Measurements from ENCODE around the gene SPO11.

DNA sequence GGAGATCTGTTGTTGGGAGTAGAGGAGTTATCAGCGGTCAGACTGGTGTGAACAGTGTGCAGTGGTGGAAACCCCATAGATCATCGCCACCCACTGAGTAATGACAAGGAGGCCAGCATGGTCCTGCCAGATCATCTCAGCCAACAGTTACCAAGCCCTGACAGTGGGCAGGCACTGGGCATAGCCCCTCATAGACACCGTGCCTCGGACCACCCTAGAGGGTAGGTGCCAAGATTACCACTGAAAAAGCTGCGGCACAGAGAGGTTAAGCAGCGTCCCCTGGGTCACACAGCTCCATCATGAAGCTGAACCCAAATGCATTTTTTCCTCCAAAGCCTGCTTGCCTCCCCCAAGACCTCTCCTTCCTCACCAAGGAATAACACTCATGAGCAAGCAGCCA lies 41.7 kb upstream of the SPO11 start:
- TF ChIP-seq POLR2AphosphoS5 (IDR thresholded peaks at IDR 0.05; ENCODE audit: low read depth), result no peak
- TF ChIP-seq, protein P1, sequence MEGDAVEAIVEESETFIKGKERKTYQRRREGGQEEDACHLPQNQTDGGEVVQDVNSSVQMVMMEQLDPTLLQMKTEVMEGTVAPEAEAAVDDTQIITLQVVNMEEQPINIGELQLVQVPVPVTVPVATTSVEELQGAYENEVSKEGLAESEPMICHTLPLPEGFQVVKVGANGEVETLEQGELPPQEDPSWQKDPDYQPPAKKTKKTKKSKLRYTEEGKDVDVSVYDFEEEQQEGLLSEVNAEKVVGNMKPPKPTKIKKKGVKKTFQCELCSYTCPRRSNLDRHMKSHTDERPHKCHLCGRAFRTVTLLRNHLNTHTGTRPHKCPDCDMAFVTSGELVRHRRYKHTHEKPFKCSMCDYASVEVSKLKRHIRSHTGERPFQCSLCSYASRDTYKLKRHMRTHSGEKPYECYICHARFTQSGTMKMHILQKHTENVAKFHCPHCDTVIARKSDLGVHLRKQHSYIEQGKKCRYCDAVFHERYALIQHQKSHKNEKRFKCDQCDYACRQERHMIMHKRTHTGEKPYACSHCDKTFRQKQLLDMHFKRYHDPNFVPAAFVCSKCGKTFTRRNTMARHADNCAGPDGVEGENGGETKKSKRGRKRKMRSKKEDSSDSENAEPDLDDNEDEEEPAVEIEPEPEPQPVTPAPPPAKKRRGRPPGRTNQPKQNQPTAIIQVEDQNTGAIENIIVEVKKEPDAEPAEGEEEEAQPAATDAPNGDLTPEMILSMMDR (conservative IDR thresholded peaks at IDR 0.05; ENCODE audit: low read depth in 2 of 2), result no peak
- TF ChIP-seq, protein P2, sequence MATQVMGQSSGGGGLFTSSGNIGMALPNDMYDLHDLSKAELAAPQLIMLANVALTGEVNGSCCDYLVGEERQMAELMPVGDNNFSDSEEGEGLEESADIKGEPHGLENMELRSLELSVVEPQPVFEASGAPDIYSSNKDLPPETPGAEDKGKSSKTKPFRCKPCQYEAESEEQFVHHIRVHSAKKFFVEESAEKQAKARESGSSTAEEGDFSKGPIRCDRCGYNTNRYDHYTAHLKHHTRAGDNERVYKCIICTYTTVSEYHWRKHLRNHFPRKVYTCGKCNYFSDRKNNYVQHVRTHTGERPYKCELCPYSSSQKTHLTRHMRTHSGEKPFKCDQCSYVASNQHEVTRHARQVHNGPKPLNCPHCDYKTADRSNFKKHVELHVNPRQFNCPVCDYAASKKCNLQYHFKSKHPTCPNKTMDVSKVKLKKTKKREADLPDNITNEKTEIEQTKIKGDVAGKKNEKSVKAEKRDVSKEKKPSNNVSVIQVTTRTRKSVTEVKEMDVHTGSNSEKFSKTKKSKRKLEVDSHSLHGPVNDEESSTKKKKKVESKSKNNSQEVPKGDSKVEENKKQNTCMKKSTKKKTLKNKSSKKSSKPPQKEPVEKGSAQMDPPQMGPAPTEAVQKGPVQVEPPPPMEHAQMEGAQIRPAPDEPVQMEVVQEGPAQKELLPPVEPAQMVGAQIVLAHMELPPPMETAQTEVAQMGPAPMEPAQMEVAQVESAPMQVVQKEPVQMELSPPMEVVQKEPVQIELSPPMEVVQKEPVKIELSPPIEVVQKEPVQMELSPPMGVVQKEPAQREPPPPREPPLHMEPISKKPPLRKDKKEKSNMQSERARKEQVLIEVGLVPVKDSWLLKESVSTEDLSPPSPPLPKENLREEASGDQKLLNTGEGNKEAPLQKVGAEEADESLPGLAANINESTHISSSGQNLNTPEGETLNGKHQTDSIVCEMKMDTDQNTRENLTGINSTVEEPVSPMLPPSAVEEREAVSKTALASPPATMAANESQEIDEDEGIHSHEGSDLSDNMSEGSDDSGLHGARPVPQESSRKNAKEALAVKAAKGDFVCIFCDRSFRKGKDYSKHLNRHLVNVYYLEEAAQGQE (IDR thresholded peaks at IDR 0.05; ENCODE audit: unreplicated experiment), result no peak
- TF ChIP-seq EZH2 (IDR thresholded peaks at IDR 0.05; ENCODE audit: low read depth, unreplicated experiment), result no peak
- TF ChIP-seq JUNB (IDR thresholded peaks at IDR 0.05; ENCODE audit: unreplicated experiment), result no peak
- TF ChIP-seq EZH2phosphoT487 (IDR thresholded peaks at IDR 0.05; ENCODE audit: unreplicated experiment), result no peak
- TF ChIP-seq CREB1 (CRISPR knock-in tag; IDR thresholded peaks at IDR 0.05; ENCODE audit: low read depth), result no peak
- TF ChIP-seq NANOG (IDR thresholded peaks at IDR 0.05; ENCODE audit: borderline replicate concordance), result no peak
- TF ChIP-seq, protein P3, sequence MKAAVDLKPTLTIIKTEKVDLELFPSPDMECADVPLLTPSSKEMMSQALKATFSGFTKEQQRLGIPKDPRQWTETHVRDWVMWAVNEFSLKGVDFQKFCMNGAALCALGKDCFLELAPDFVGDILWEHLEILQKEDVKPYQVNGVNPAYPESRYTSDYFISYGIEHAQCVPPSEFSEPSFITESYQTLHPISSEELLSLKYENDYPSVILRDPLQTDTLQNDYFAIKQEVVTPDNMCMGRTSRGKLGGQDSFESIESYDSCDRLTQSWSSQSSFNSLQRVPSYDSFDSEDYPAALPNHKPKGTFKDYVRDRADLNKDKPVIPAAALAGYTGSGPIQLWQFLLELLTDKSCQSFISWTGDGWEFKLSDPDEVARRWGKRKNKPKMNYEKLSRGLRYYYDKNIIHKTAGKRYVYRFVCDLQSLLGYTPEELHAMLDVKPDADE (IDR thresholded peaks at IDR 0.05), result no peak
- TF ChIP-seq ZNF114 (CRISPR knock-in tag; IDR thresholded peaks at IDR 0.05), result no peak

Data from GM23338 (cell line).